Measurements from ENCODE around the gene TNC. TPM values are rescaled to one million over a fixed set of nuclear protein-coding genes. Genes with fewer than 3 reads are reported as not detected.

The TNC gene
- total and polyA plus RNA-seq, 4 donors = 8.5 to 1,047 (median 103) TPM

- H3K27ac ChIP-seq (ENCODE audit: low read depth in 1 of 2, low read length in 2 of 2) = no peak overlapping the region
- H3K27me3 ChIP-seq (ENCODE audit: control insufficient read depth in 1 of 2, insufficient read depth in 2 of 2, low read length in 1 of 2) = no peaks in the 10 kb centered on the region
- intact Hi-C loops (cut with DNase I) = no loop called here
- DNase-seq (no peak), ATAC-seq (ENCODE audit: low FRiP score) (no peak)
- H3K4me3 ChIP-seq (ENCODE audit: low read length in 2 of 2) = no peak overlapping the region
- no peaks in the 10 kb centered on the region for H3K4me1 ChIP-seq (ENCODE audit: control insufficient read depth in 1 of 2, insufficient read depth in 2 of 2, low read length in 2 of 2)
- WGBS, 2 donors = 62 to 71% methylated on average over 8 of the region's 8 CpGs
- no peaks in the 10 kb centered on the region for H3K9me3 ChIP-seq (ENCODE audit: control insufficient read depth, low read length)
- no peaks in the 10 kb centered on the region for H3K36me3 ChIP-seq (ENCODE audit: control insufficient read depth in 1 of 2, insufficient read depth in 2 of 2, low read length in 1 of 2)
These were observed 115.4 kb downstream of the TNC start for GRCh38 chr9:115002371-115003120.

GRCh38 chr9:115000217-115000639 is 117.7 kb downstream of the TNC start:
- H3K27me3 ChIP-seq (ENCODE audit: control insufficient read depth in 1 of 2, insufficient read depth in 2 of 2, low read length in 1 of 2) = no peaks in the 10 kb centered on the region
- no peaks in the 10 kb centered on the region for H3K9me3 ChIP-seq (ENCODE audit: control insufficient read depth, low read length)
- 43 to 63% methylated on average over 7 of the region's 7 CpGs for WGBS, 2 donors
- intact Hi-C loops (cut with DNase I) = no loop called here
- H3K36me3 ChIP-seq (ENCODE audit: control insufficient read depth in 1 of 2, insufficient read depth in 2 of 2, low read length in 1 of 2) = no peaks in the 10 kb centered on the region
- ATAC-seq (ENCODE audit: low FRiP score) (no peak), DNase-seq (no peak)
- no peaks in the 10 kb centered on the region for H3K4me1 ChIP-seq (ENCODE audit: control insufficient read depth in 1 of 2, insufficient read depth in 2 of 2, low read length in 2 of 2)
- no peak overlapping the region for H3K27ac ChIP-seq (ENCODE audit: low read depth in 1 of 2, low read length in 2 of 2)
- no peak overlapping the region for H3K4me3 ChIP-seq (ENCODE audit: low read length in 2 of 2)

- Histone ChIP-seq H3K27me3 (ENCODE audit: control insufficient read depth in 1 of 2, insufficient read depth in 2 of 2, low read length in 1 of 2) (no peaks in the 10 kb centered on the region), H3K9me3 (ENCODE audit: control insufficient read depth, low read length) (no peaks in the 10 kb centered on the region), H3K36me3 (ENCODE audit: control insufficient read depth in 1 of 2, insufficient read depth in 2 of 2, low read length in 1 of 2) (no peaks in the 10 kb centered on the region), H3K4me3 (ENCODE audit: low read length in 2 of 2) (no peak overlapping the region), H3K4me1 (ENCODE audit: control insufficient read depth in 1 of 2, insufficient read depth in 2 of 2, low read length in 2 of 2) (no peaks in the 10 kb centered on the region), H3K27ac (ENCODE audit: low read depth in 1 of 2, low read length in 2 of 2) (no peak overlapping the region)
- no peak for ATAC-seq (ENCODE audit: low FRiP score)
- DNase-seq = no peak
- WGBS, 2 donors = 45 to 76% methylated on average over 2 of the region's 2 CpGs
- intact Hi-C loops (cut with DNase I) = no loop called here
These were observed 119.6 kb downstream of the TNC start for GRCh38 chr9:114998326-114998725.

GRCh38 chr9:114995681-114996221 is 122.2 kb downstream of the TNC start:
- Histone ChIP-seq H3K9me3 (ENCODE audit: control insufficient read depth, low read length) (no peaks in the 10 kb centered on the region), H3K4me3 (ENCODE audit: low read length in 2 of 2) (no peak overlapping the region), H3K4me1 (ENCODE audit: control insufficient read depth in 1 of 2, insufficient read depth in 2 of 2, low read length in 2 of 2) (no peaks in the 10 kb centered on the region), H3K36me3 (ENCODE audit: control insufficient read depth in 1 of 2, insufficient read depth in 2 of 2, low read length in 1 of 2) (no peaks in the 10 kb centered on the region), H3K27ac (ENCODE audit: low read depth in 1 of 2, low read length in 2 of 2) (no peak overlapping the region), H3K27me3 (ENCODE audit: control insufficient read depth in 1 of 2, insufficient read depth in 2 of 2, low read length in 1 of 2) (no peaks in the 10 kb centered on the region)
- DNase-seq (no peak), ATAC-seq (ENCODE audit: low FRiP score) (no peak)
- 61 to 75% methylated on average over 10 of the region's 10 CpGs for WGBS, 2 donors
- intact Hi-C loops (cut with DNase I) = no loop called here

GRCh38 chr9:114994768-114995167 is 123.2 kb downstream of the TNC start:
- Histone ChIP-seq H3K4me3 (ENCODE audit: low read length in 2 of 2) (no peak overlapping the region), H3K27me3 (ENCODE audit: control insufficient read depth in 1 of 2, insufficient read depth in 2 of 2, low read length in 1 of 2) (no peaks in the 10 kb centered on the region), H3K4me1 (ENCODE audit: control insufficient read depth in 1 of 2, insufficient read depth in 2 of 2, low read length in 2 of 2) (no peaks in the 10 kb centered on the region), H3K27ac (ENCODE audit: low read depth in 1 of 2, low read length in 2 of 2) (no peak overlapping the region), H3K9me3 (ENCODE audit: control insufficient read depth, low read length) (no peaks in the 10 kb centered on the region), H3K36me3 (ENCODE audit: control insufficient read depth in 1 of 2, insufficient read depth in 2 of 2, low read length in 1 of 2) (no peaks in the 10 kb centered on the region)
- ATAC-seq (ENCODE audit: low FRiP score) (no peak), DNase-seq (no peak)
- intact Hi-C loops (cut with DNase I) = no loop called here

GRCh38 chr9:114991861-114992260 is 126.1 kb downstream of the TNC start:
- DNase-seq = no peak
- Histone ChIP-seq H3K27ac (ENCODE audit: low read depth in 1 of 2, low read length in 2 of 2) (no peak overlapping the region), H3K9me3 (ENCODE audit: control insufficient read depth, low read length) (no peaks in the 10 kb centered on the region), H3K36me3 (ENCODE audit: control insufficient read depth in 1 of 2, insufficient read depth in 2 of 2, low read length in 1 of 2) (no peaks in the 10 kb centered on the region), H3K4me3 (ENCODE audit: low read length in 2 of 2) (no peak overlapping the region), H3K4me1 (ENCODE audit: control insufficient read depth in 1 of 2, insufficient read depth in 2 of 2, low read length in 2 of 2) (no peaks in the 10 kb centered on the region), H3K27me3 (ENCODE audit: control insufficient read depth in 1 of 2, insufficient read depth in 2 of 2, low read length in 1 of 2) (no peaks in the 10 kb centered on the region)
- WGBS, 2 donors = 50 to 59% methylated on average over 7 of the region's 7 CpGs
- ATAC-seq (ENCODE audit: low FRiP score) = no peak
- intact Hi-C loops (cut with DNase I) = no loop called here

GRCh38 chr9:114990901-114991300 is 127.1 kb downstream of the TNC start:
- Histone ChIP-seq H3K27ac (ENCODE audit: low read depth in 1 of 2, low read length in 2 of 2) (no peak overlapping the region), H3K36me3 (ENCODE audit: control insufficient read depth in 1 of 2, insufficient read depth in 2 of 2, low read length in 1 of 2) (no peaks in the 10 kb centered on the region), H3K4me1 (ENCODE audit: control insufficient read depth in 1 of 2, insufficient read depth in 2 of 2, low read length in 2 of 2) (no peaks in the 10 kb centered on the region), H3K4me3 (ENCODE audit: low read length in 2 of 2) (no peak overlapping the region), H3K27me3 (ENCODE audit: control insufficient read depth in 1 of 2, insufficient read depth in 2 of 2, low read length in 1 of 2) (no peaks in the 10 kb centered on the region), H3K9me3 (ENCODE audit: control insufficient read depth, low read length) (no peaks in the 10 kb centered on the region)
- no peak for DNase-seq
- 53 to 74% methylated on average over 6 of the region's 6 CpGs for WGBS, 2 donors
- no peak for ATAC-seq (ENCODE audit: low FRiP score)
- intact Hi-C loops (cut with DNase I) = no loop called here

GRCh38 chr9:114989600-114990410 is 128.2 kb downstream of the TNC start:
- H3K4me1 ChIP-seq (ENCODE audit: control insufficient read depth in 1 of 2, insufficient read depth in 2 of 2, low read length in 2 of 2) = no peaks in the 10 kb centered on the region
- DNase-seq (no peak), ATAC-seq (ENCODE audit: low FRiP score) (no peak)
- no peaks in the 10 kb centered on the region for H3K27me3 ChIP-seq (ENCODE audit: control insufficient read depth in 1 of 2, insufficient read depth in 2 of 2, low read length in 1 of 2)
- H3K4me3 ChIP-seq (ENCODE audit: low read length in 2 of 2) = no peak overlapping the region
- H3K9me3 ChIP-seq (ENCODE audit: control insufficient read depth, low read length) = no peaks in the 10 kb centered on the region
- 62 to 66% methylated on average over 4 of the region's 4 CpGs for WGBS, 2 donors
- no peaks in the 10 kb centered on the region for H3K36me3 ChIP-seq (ENCODE audit: control insufficient read depth in 1 of 2, insufficient read depth in 2 of 2, low read length in 1 of 2)
- no peak overlapping the region for H3K27ac ChIP-seq (ENCODE audit: low read depth in 1 of 2, low read length in 2 of 2)
- intact Hi-C loops (cut with DNase I) = no loop called here
